Epidermal melanocyte (primary cell): ENCODE measurements around the gene ARID3B.
"Not testable (repeated sequence)": the region's sequence is repeated elsewhere in the genome, so short reads cannot be mapped to it uniquely, and the experiment has no call there.

ENCODE experiments used
- DNase-seq: peaks from one replicate; pipeline ENCODE4 v3.0.0; 2011; ENCODE audit warnings: low spot score; ENCODE audit not compliant: insufficient read length

ARID3B gene

DNA sequence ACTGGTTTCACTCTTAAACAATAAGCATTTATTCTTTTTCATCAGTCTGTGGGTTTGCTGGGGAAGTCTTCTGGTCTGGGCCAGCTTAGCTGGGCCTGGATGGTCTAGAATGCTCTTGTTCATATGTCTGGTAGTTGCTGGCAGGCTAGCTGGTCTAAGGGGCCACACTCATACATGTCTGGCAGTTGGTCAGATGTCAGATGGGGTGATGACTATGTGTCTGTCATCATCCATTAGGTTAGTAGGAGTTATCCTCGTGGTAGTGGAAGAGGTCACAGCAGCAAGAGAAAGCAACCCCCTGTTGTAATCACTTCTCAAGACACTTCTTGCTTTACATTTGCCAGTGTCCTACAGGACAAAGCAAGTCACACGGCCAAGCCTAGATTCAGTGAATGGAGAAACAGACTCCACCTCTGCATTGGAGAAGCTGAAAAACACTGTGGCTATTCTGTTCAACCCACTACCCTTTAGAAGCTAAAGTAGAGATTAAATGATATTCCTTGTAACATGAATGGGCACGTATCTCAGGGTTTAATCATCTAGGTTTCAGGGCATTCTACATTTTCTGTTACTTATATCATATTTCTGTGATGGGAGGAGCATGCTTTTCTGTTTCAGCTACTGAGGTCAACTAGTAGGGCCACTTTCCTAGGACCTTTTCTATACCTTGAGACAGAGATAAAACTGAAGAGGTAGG, 5.5 kb upstream of the ARID3B start:
- no peak for DNase-seq

DNA sequence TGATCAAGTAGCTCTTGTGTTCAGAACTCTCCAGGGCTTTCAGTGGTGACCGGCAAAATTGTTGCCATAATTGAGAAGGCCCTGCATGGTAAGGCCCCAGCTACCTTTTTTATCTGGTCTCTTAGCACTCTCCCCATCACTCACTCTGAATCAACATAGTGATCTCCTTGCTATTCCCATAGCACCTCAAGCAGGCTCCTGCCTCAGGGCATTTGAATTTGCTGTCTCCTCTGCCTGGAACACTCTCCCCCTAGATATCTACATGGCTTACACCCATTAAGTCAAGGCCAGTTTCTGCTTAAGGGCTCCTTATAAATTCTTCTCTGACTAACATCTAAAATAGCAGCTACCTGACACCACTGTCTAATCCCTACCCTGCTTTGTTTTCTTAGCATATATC, 3.3 kb upstream of the ARID3B start:
- no peak for DNase-seq

- DNase-seq: not testable (repeated sequence)
These were observed 1.5 kb upstream of the ARID3B start for GRCh38 chr15:74539521-74539920.

GRCh38 chr15:74540161-74540760, 759 bp upstream of the ARID3B start:
- no peak for DNase-seq

DNA sequence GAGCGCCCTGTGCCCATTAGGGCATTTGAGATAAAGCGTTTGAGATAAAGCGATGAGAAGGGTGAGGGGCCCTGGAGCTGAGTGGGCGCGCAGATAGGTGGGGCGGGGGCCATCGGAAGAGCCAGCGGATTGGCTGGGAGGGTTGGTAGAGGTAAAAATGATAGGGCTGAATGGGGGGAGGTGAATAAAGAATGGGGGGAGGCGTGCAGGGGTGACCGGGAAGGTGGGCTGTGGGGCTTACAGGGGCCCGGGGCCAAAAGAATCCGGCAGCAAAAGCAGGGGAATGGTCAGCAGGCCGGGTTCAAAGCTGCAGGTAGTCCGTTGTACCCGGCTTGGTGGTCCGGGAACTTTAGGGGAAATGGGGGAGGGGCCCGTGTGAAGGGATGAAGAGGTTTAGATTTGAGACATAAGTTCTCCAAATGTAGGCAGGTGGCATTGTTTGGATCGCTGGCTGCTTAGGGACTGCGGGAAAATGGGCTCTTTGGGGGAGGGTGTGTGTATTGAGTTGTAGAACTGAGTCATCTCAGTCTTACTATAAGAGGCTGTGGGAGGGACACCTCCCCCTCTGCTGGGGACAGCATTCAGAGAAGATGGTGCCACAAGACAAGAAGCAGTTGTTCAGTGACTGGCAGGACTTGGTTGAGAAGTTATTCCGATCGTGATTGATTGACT, 610 bp downstream of the ARID3B start:
- no peak for DNase-seq

DNA sequence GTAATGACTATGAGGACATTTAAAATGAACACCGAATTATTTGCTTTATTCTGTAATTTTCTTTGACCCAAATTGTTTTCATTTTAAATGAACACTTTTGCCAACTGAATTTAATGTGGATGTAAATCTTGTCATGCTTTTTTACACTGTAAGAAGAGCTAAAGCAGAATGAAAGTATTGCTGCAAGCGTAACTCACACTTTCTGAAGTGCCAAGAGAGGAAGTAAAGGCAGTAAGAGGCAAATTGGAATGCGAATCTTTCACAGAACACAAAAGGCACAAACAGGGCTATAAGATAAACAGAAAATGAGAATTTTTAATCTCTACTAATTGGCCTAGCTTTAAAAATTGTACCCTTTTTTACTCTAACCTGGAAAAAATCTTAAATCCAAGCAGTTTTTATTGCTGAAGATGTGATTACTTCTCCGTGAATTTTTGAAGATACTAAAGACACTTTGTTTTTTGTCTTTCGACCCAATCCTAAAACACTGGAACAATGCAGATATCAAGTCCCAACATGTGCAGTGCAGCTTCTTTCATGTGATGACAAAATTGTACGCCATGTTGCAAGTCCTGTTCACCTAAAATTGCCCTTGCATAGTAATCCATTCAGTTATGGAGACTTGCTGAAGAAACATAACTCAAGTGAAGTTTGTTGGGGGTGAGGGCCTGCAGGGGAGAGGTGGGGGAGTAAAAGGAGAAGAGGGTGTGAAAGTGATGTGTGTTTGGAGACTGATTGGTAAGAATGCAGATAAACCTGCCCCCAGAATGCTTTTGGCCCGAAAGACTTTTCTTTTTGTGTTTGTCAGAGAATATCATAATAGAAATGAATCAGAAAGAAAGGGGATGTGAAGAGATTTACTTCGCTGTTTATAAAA, 1.4 kb downstream of the ARID3B start:
- no peak for DNase-seq

GRCh38 chr15:74543043-74543422, 2.0 kb downstream of the ARID3B start:
- DNase-seq: no peak

- DNase-seq: no peak
These were observed 2.6 kb downstream of the ARID3B start for GRCh38 chr15:74543583-74543982.

DNA sequence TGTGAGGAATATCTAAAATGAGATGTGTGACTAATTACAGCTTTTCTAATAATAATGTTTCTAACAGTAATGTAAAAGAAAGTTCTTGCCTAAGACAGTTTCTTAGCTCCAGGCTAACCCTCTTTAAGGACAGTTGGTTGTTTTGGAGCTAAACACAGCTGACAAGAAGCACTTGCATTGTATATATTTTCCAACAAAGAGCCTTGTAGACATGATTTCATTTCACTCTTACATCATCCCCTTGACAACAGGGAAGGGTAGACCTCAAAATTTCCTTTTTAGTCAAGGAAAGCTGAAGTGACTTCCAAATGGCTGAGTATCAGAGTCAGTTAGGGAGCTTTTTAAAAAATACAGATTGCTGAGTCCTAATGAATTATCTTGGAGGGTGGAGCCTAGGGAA, 4.1 kb downstream of the ARID3B start:
- DNase-seq: no peak

DNA sequence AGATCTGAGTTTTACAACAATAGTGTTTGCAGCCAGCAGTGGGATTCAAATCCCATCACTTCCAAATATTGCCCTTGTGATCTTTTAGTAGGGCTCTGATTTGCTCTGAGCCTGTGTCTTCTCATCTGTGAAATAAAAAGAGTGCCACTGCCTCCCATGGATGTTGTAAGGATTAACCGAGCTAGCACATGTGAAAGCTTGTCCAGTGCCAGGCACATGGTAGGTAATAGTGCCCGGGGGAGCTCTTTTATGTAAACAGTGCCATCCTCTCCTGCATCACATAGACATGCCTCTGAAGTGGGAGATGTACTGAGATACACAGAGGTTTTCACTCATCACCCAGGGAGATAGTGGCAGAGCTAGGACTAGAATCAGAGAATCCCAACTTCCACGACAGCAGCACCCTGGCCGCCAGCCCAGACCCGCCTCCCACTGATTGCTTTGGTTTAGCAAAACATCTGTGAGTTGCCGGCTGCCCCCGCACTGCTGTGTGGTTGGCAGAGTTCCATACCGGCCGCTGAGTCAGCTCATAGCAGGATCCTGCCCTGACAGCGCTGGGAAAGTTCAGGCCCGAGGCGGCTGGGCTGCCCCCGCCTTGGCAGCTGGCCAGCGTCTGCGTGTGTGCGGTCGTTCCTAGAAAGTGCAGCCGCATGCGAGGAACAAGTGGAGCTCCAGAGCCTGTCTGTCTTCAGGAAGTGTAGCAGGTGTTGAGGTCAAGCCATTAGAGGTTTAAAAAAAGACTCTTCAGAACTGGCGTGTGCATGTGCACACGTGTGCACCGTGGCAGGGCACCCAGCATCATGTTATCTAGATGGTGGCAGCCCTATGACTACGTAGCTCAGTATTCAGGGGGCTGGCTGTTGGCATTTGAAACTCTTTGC, 5.0 kb downstream of the ARID3B start:
- peak; percentile 83 for DNase-seq

- no peak for DNase-seq
These were observed 6.6 kb downstream of the ARID3B start for GRCh38 chr15:74547616-74548015.

DNA sequence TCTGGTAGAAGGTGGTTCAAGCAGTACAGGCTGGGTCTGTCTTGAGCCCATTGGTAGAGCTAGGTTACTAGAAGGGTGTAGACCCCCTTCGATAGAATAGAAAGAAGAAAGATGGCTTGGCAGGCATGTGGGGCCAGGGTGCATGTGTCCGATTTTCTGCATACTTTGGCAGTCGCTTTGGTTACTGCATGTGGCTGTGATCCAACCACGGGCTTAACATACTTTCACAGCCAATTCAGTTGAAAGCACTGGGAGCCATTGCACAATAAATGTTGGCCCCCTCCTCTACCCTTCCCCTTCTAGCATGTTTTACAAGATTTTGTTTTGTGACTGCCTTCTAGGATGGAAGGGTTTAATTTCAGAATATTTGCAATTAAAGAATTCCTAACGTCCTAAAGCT, 7.2 kb downstream of the ARID3B start:
- DNase-seq: no peak

GRCh38 chr15:74549816-74550215, 8.8 kb downstream of the ARID3B start:
- DNase-seq: no peak

DNA sequence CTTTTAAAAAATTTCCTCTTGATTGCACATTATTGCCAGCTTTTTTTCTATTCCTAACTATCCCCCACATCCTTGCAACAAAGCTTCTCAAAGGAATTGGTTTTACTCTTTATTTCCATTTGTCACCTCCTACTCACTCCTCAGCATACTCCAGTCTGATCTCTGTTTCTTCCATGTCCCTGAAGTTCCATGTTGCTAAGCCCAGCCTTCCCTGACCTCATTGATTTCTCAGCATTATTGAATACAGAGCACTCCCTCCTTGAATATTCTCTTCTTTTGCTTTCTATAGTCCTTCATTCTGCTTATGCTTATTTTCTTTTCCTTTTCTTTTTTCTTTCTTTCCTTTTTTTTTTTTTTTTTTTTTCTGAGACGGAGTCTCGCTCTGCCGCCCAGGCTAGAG, 10.7 kb downstream of the ARID3B start:
- no peak for DNase-seq

DNA sequence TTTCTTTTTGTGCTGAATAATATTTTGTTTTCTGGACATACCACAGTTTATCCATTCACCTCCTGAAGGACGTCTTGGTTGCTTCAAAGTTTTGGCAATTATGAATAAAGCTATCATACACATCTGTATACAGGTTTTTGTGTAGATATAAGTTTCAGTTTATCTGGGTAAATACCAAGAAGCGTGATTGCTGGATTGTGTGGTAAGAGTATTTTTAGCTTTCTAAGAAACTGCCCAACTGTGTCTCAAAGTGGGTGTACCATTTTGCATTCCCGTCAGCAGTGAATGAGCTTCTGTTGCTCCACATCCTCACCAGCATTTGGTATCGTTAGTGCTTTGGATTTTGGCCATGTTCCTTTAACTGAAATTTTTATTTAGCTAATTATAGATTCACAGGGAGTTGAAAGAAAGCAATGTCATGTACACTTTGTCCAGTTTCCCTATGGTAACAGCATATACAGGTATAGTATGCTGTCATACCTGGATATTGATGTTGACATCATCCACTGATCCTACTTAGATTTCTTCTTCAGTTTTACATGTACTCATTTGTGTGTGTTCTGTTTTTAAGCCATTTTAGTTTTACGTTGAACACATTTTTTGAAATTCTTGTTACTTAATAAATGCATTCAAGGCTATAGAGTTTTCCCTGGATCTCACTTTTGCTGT, 11.9 kb downstream of the ARID3B start:
- DNase-seq: no peak

DNA sequence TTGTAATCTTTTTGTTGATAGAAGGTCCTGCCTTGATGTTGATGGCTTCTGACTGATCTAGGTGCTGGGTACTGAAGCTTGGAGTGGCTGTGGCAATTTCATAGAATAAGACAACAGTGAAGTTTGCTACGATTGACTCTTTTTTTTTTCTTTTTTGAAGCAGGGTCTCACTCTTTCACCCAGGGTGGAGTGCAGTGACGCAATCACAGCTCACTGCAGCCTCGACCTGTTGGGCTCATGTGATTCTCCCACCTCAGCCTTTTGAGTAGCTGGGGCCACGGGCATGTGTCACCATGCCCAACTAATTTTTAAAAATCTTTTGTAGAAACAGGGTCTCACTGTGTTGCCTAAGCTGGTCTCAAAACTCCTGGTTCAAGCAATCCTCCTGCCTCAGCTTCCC, 14.2 kb downstream of the ARID3B start:
- DNase-seq: no peak

DNA sequence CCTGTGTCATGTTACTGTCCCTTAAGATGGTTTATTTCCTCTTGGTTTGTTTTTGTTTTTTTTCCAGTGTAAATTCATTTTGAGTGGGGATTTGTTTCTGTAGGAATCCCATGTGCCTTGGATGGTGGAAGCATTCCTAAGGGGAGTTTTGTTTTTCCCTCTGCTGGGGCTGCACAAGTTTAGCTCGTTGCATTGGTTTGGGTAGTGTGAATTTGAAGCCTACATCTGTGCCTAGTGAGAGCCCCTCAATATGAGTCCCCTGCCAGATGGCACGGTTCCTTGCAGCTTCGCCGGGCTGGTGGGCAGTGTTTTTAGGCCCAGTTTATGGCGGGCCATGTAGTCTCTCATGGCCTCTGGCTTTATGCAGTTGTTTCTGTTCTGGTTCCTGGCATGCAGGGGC, 17.7 kb downstream of the ARID3B start:
- no peak for DNase-seq

DNA sequence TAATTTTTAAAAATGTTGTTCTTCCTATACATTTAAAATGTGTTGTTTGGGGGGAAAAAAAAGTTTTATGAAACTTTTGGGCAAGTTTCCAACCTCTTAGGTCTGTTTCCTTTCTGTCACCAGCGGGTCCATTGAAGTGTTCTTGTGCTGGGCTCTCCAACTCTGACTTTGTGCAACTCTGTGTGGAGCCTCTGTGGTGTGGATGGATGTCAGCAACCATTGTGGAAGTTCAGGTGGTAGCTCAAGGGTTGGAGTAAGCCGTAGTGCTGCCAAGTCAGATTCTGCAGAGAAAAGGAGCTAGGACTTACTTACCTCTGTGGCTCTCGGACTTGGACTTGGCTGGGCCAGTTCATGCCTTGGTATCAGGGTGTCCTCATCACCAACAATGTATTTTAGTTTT, 22.4 kb downstream of the ARID3B start:
- no peak for DNase-seq

GRCh38 chr15:74564182-74564581, 23.2 kb downstream of the ARID3B start:
- no peak for DNase-seq

DNA sequence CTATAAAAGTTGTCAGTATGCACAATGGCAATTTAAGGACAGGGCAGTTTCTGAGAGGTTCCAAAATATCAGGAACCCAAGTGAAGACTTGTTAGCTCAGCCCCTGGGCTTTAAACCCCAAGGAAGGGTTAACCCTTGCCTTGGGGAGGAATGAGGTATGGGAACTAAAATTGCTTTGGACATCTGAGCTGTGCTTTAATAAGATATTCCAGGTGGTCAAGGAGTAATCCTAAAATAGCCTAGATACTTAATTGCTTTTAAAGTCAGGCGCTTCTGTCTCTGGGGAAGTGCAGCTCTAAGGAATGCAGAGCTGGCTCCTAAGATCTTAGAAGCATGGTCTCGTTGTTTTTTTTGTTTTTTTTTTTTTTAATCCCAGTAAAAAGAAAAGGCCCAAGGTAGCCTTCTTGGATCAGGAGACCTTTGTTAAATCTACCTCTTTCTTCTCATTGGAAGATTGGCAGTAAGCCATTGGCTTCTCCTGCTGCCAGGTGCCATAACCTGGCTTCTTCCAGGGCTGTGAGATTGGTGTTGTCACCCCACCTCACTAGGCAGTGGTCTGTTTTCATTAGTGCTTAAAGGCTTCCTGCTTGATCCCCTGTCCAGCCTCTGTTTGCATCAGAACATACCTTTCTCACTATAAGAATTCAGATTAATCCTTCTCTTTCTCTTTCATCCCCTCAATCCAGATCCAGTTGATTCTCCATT, 24.5 kb downstream of the ARID3B start:
- no peak for DNase-seq
